ENCODE results near the gene EXPH5.
"Not testable (repeated sequence)": the region's sequence is repeated elsewhere in the genome, so short reads cannot be mapped to it uniquely, and the experiment has no call there.

Gene EXPH5

GRCh38 chr11:108593214-108593922, at the start of gene EXPH5:
TSS of gene EXPH5 (minus strand) at chr11:108593768. CDS start at chr11:108593536, 232 bp downstream.
- in situ Hi-C loops (cut with HindIII; ENCODE audit: low sequenced_read_pairs) = no loop called here
- TF ChIP-seq, protein P1, sequence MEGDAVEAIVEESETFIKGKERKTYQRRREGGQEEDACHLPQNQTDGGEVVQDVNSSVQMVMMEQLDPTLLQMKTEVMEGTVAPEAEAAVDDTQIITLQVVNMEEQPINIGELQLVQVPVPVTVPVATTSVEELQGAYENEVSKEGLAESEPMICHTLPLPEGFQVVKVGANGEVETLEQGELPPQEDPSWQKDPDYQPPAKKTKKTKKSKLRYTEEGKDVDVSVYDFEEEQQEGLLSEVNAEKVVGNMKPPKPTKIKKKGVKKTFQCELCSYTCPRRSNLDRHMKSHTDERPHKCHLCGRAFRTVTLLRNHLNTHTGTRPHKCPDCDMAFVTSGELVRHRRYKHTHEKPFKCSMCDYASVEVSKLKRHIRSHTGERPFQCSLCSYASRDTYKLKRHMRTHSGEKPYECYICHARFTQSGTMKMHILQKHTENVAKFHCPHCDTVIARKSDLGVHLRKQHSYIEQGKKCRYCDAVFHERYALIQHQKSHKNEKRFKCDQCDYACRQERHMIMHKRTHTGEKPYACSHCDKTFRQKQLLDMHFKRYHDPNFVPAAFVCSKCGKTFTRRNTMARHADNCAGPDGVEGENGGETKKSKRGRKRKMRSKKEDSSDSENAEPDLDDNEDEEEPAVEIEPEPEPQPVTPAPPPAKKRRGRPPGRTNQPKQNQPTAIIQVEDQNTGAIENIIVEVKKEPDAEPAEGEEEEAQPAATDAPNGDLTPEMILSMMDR (IDR thresholded peaks at IDR 0.05; ENCODE audit: low read depth, low read length) = peak; percentile 2
- DNase-seq (ENCODE audit: low read depth, low spot score) = peak; percentile 63
- H3K4me3 ChIP-seq (ENCODE audit: low read depth, low read length) = peak within 1 kb of the TSS; percentile 69

- DNase-seq (ENCODE audit: low read depth, low spot score); in situ Hi-C loops (cut with HindIII; ENCODE audit: low sequenced_read_pairs); H3K4me3 ChIP-seq (ENCODE audit: low read depth, low read length): not testable (repeated sequence)
Observed at GRCh38 chr11:108641752-108642151, 48.2 kb upstream of the EXPH5 start.

GRCh38 chr11:108639146-108639545, 45.6 kb upstream of the EXPH5 start:
- TF ChIP-seq, protein P1 (IDR thresholded peaks at IDR 0.05; ENCODE audit: low read depth, low read length) = no peak
- no peak for DNase-seq (ENCODE audit: low read depth, low spot score)
- in situ Hi-C loops (cut with HindIII; ENCODE audit: low sequenced_read_pairs) = no loop called here
- no peak overlapping the region for H3K4me3 ChIP-seq (ENCODE audit: low read depth, low read length)

DNA sequence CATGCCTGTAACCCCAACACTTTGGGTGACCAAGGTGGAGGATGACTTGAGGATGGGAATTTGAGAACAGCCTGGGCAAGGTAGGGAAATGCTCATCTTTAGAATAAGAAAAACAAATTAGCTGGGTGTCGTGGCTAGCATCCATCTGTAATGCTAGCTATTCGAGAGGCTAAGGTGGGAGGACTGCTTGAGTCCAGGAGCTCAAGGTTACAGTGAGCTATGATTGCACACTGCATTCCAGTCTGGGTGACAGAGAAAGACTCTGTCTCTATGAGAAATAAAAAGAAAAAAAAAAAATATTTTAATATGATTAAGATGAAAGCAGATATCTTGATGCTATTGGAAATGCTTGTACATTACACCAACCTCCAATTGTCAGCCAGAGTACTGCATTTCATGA, 42.7 kb upstream of the EXPH5 start:
- in situ Hi-C loops (cut with HindIII; ENCODE audit: low sequenced_read_pairs) = no loop called here

DNA sequence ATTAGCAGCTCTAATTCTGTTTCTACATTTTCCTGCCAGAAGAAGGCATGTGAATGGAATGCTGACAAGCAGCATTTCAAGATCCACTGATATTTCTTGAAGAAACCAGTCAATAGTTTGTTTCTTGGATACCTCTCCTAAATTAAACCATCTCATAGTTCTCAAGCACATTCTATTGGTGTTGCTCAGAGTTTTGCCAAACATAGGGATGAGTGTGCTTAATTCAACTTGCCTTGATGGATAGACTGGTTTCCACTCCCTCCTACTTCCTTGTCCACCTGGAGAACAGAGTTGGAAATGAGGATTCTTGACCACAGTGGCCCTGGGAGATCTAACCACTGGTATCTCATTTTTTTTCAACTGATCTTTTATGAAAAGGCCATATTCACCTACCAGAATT, 41.5 kb upstream of the EXPH5 start:
- H3K4me3 ChIP-seq (ENCODE audit: low read depth, low read length) = no peak overlapping the region
- no peak for DNase-seq (ENCODE audit: low read depth, low spot score)
- TF ChIP-seq, protein P1 (IDR thresholded peaks at IDR 0.05; ENCODE audit: low read depth, low read length) = no peak
- in situ Hi-C loops (cut with HindIII; ENCODE audit: low sequenced_read_pairs) = no loop called here

More for the DNA sequence above, 42.7 kb upstream of the EXPH5 start:
- H3K4me3 ChIP-seq (ENCODE audit: low read depth, low read length) = no peak overlapping the region
- TF ChIP-seq, protein P1 (IDR thresholded peaks at IDR 0.05; ENCODE audit: low read depth, low read length) = no peak
- no peak for DNase-seq (ENCODE audit: low read depth, low spot score)

- no peak overlapping the region for H3K4me3 ChIP-seq (ENCODE audit: low read depth, low read length)
- no peak for DNase-seq (ENCODE audit: low read depth, low spot score)
- TF ChIP-seq, protein P1 (IDR thresholded peaks at IDR 0.05; ENCODE audit: low read depth, low read length) = no peak
- in situ Hi-C loops (cut with HindIII; ENCODE audit: low sequenced_read_pairs) = no loop called here
Observed at GRCh38 chr11:108632041-108632704, 38.6 kb upstream of the EXPH5 start.

DNA sequence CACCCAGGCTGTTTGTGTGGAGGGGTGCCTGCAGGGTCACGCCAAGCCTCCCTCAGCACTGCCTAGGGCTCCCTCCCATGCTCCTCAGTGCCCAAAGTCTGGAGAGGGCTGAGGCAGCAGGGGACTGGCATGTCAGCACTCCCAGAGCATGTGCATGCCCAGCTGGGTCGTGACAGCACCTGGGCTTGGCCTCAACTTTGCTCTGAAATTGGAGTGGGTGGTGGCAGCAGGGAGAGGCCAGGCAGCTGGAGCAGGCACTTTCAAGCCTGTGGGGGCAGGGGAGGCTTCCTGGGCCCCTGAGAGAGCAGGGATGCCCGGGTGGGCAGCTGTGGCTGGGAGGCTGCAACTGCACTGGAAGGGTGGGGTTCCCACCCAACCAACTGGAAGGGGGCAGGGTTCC, 35.7 kb upstream of the EXPH5 start:
- DNase-seq (ENCODE audit: low read depth, low spot score) = no peak
- TF ChIP-seq, protein P1 (IDR thresholded peaks at IDR 0.05; ENCODE audit: low read depth, low read length) = no peak
- in situ Hi-C loops (cut with HindIII; ENCODE audit: low sequenced_read_pairs) = no loop called here
- no peak overlapping the region for H3K4me3 ChIP-seq (ENCODE audit: low read depth, low read length)

Data from astrocyte of the spinal cord (primary cell).